Measurements from ENCODE around the gene UBR2. TPM values are rescaled to one million over a fixed set of nuclear protein-coding genes. Genes with fewer than 3 reads are reported as not detected.
"Not testable (repeated sequence)": the region's sequence is repeated elsewhere in the genome, so short reads cannot be mapped to it uniquely, and the experiment has no call there.

UBR2 gene
- total RNA-seq, 1 donor from 2014 or later: 30.0 TPM

DNA sequence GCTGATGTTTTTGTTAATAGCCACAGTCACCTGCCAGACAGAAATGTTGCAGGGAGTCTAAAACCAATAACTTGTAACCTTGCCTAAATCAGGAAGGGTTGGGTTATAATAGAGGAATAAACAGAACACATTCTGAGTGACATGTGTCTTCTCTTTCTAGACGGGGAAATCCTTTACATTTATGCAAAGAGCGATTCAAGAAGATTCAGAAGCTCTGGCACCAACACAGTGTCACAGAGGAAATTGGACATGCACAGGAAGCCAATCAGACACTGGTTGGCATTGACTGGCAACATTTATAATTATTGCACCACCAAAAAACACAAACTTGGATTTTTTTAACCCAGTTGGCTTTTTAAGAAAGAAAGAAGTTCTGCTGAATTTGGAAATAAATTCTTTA lies 127.0 kb downstream of the UBR2 start:
- intact Hi-C loops (cut with micrococcal nuclease): no loop called here

DNA sequence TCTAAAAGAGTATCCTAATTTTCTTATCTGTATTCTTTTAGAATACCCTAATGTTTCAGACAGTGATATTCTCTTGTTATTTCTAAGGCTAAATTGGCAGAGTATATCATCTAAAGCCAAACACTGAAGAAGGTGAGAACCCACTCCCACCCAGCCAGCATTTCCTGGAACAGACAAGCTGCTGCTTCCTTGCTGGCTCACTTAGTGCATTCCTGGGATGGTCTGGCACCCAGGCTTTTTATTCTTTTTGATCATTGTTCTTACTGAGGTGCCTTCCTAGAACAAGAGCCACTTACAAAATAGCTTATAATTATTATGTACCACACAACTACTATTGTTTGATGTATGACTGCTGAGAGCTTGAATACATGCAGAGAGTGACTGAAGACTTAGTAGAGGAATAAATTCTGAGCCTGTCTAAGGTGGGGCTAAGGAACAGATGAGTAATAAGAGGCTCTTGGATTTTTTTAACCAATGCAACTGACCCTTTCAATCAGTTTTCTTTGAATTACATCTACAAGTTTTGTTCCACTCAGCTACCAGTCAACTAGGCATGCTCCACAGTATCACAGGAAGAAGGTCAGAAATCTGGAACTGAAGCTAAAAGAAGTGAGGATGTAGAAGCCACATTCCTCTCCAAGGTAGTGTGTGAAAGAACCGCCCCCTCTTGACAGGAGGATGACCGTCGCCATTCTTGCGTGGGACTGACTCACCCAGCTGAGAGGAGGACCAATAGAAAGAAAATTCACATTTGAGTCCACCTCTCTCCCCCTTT lies 128.5 kb downstream of the UBR2 start:
- intact Hi-C loops (cut with micrococcal nuclease): loop anchor here (2.0 kb wide), 2 partner anchors 34 to 54 kb away; partner anchors contain the start of gene TBCC

GRCh38 chr6:42693725-42694323 lies 130.0 kb downstream of the UBR2 start:
- intact Hi-C loops (cut with micrococcal nuclease): loop anchor here (2.0 kb wide), 2 partner anchors 33 to 53 kb away; partner anchors contain the start of gene TBCC

DNA sequence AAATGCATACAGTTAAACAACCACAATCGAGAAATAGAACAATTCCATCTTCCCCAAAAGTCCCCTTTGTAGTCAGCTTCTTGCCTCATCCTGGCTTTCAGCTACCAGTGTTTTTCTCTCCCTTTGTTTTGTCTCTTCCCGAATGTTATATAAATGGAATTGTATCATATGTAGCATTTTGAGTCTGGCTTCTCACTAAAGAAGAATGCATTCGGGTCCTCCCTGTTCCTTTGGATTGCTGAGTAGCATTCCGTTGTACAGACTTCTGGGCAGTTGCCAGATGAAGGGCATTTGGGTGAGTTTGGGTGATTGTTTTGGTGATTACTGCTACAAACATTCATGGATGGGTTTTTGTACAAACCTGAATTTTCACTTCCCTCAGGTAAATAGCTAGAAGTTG lies 130.8 kb downstream of the UBR2 start:
- intact Hi-C loops (cut with micrococcal nuclease): no loop called here

DNA sequence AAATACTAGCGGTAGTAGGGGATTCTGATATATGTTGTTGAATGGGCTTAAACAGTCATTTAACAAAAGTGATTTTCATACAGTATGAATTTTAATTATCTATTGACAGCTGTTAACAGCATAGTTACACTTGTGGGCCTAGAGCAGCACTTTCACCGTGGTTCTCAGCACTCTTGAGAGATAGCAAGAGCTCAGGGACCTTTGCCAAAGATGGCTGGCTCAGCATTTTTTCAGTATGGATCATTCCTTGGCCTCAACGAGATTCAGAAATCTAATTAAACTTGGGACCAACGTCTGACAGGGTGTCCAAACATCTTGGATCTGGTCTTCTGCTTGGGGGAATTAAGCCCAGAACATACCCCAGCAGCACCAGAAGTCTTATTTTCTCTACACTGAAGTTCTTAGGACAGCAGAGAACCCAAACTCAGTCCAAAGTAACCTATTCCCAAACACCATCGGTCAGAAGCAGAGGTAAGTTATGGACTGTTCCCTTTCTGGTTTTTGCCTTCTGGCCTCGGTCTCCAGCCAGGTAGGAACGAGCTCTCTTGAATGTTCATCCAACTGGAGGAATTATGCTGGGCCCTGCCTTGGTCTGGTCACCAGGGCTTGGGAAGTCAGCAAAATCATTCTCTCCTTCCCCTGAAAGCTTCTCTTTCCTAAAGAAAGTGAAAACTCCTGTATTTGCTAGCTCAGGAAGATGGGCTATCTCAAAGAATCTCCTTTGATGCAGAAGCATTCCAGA lies 132.9 kb downstream of the UBR2 start:
- intact Hi-C loops (cut with micrococcal nuclease): no loop called here

GRCh38 chr6:42697268-42697655 lies 133.4 kb downstream of the UBR2 start:
- intact Hi-C loops (cut with micrococcal nuclease): no loop called here

DNA sequence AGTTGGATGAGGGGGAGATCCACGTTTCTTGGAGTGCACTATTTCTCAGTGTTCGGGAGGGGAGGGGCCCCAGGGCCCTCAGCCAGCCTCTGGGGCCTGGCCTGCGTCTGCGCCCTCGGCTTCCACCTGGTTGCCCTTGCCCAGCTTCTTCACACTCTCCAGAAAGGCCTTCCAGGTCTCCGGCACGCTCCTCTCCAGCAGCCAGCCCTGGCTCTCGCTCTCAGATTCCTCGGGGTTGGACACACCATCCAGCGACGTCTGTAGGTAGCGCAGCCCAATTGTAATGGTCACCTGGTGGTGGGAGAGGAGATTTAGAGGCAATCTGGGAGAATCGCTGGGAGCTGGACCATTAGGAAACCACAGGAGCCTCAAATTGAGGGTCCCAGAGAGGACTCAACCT lies 134.4 kb downstream of the UBR2 start:
- intact Hi-C loops (cut with micrococcal nuclease): no loop called here

DNA sequence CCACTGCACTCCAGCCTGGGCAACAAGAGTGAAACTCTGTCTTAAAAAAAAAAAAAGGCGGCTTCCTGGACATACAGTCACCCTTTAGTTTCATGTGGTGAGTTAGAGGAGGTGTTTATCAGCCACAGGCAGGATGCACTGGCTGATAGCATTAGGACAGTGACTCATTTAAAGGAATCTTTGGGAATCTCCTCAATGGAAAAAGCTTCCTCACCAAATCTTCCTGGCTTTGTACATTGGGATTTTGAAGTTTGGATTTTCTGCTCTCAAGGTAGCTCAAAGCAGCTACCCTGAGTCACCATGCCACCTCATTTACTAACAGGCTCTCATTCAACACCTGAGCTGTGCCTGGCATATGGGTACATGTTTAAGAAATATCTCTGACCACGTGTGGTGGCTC lies 138.4 kb downstream of the UBR2 start:
- intact Hi-C loops (cut with micrococcal nuclease): no loop called here

- intact Hi-C loops (cut with micrococcal nuclease): not testable (repeated sequence)
Measured at GRCh38 chr6:42702786-42703185, 139.0 kb downstream of the UBR2 start.

DNA sequence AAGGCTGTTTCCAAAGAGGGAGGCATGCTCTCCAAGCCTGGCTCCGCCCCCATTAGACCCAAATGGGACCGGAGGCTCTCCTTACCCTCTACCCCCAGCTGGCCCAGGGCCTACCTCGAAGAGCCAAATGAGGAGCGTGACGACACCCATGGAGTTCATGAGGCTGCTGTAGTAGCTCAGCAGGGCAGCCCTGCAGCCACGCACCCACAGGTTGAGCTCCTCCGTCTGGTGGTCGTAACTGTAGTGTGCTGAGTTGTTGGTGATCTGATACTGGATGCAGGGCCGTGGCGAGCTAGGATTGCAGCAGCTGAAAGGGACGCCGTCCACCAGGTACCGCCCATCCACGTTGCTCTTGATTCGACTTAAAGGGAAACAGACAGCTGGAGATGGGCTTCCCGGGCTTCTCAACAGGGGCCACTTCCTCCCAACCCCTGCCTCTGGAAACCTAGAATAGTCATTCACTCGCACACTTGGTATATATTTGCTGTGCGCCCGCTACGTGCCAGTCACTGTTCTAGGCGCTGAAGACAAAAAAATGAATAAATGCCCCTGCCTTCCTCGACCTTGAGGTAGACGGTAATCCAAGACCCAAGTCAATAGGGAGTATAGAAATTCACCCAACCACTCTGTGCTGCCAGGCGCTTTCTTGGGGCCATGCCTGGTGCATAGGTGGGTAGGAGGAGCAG lies 140.6 kb downstream of the UBR2 start:
- intact Hi-C loops (cut with micrococcal nuclease): no loop called here

DNA sequence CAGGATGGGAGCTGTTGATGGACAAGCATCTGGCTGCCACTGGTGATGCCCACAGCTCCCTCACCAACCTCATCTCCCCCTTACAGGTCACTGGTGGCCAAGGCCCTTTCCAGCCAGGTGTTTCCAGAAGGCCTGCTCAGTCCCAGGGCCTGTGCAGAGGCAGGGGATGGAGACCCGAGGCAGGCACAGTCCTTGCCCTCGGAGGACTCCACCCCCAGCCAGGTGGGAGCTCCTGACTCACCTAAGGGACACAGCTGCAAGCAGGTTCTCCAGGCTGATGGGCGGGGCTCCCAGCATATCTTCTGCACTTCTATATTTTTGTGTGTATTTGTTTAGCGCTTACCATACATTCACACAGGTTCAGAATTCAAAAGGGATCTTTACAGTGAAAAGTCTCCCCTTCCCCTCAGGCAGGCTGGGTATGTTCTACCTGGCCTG lies 141.1 kb downstream of the UBR2 start:
- intact Hi-C loops (cut with micrococcal nuclease): no loop called here

- intact Hi-C loops (cut with micrococcal nuclease): no loop called here
Measured at GRCh38 chr6:42707595-42707994, 143.8 kb downstream of the UBR2 start.

DNA sequence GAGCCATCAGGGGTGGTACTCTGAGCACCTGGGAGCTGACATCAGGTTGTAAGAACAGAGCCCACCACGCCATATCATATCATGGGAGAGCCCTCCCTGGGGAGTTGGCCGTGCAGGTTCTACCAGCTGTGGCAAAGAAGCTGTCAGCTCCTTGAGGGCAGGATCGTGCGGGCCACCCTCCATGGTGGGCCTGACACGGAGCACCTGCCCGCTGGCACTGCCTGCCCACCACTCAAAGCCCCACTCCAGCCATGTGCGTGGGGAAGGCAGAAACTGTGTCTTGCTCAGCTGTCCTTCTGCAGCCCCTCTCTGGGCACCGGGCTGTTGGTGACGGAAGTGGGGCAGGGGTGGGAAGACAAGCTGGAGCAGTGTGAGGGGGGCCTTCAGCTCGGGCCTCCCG lies 144.3 kb downstream of the UBR2 start:
- intact Hi-C loops (cut with micrococcal nuclease): no loop called here

DNA sequence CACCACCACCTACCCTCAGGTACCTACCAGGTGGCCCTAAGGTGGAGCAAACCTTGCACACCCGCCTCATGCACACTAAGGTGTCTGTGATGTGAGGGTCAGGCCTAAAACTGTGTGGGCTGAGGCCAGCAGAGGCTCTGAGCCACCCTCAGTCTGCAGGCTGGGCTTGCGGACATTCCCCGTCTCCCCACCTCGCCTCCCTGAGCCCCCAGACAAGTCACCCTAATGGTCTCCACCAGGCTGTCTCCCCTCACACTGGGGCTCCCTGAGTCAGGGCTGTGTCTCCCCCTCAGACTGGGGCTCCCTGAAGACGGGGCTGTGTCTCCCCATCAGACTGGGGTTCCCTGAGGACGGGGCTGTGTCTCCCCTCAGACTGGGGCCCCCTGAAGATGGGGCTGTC lies 146.0 kb downstream of the UBR2 start:
- intact Hi-C loops (cut with micrococcal nuclease): no loop called here

GRCh38 chr6:42710316-42710715 lies 146.5 kb downstream of the UBR2 start:
- intact Hi-C loops (cut with micrococcal nuclease): no loop called here

GRCh38 chr6:42711930-42712329 lies 148.1 kb downstream of the UBR2 start:
- intact Hi-C loops (cut with micrococcal nuclease): no loop called here

DNA sequence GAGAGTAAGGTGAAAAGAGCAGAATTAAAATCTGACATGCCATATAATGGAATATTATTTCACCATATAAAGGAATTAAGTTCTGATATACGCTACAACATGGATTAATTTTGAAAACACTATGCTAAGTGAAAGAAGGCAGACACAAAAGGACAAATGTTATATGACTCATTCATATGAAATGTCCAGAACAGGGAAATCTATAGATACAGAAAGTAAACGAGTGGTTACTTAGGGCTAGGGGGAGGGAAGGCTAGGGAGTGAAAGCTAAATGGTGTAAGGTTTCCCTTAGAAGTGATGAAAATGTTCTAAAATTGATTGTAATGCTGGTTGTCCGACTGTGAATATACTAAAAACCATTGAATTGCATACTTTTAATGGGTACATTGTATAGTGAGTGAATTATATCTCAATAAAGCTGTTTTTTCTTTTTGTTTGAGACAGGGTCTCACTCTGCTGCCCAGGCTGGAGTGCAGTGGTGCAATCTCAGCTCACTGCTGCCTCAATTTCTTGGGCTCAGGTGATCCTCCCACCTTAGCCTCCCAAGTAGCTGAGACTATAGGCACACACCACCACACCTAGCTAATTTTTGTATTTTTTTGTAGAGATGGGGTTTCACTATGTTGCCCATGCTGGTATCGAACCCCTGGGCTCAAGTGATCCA lies 150.4 kb downstream of the UBR2 start:
- intact Hi-C loops (cut with micrococcal nuclease): no loop called here

DNA sequence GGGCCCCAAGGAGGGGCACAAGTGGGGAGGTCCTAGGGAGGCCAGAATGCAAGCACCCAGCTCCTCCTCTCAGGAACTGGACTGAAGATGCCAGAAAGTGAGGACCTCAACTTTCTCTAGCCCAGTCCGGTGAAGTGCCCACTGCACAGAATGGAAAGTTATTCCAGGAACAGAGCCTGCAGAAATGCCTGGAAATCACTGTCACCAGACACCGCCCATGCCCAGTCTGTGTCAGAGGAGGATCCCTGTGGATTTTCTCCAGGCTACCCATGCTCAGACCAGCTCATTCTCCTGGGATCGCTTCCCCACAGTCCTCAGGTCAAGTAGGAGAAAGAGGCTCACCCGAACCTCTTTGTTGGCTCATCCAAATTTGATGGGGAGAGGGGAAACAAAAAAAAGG lies 152.0 kb downstream of the UBR2 start:
- intact Hi-C loops (cut with micrococcal nuclease): no loop called here

- intact Hi-C loops (cut with micrococcal nuclease): no loop called here
Measured at GRCh38 chr6:42720739-42721138, 156.9 kb downstream of the UBR2 start.

GRCh38 chr6:42722497-42722896 lies 158.7 kb downstream of the UBR2 start, which contains the start of gene PRPH2:
Gene PRPH2 (minus strand): TSS chr6:42722597. CDS start chr6:42722334, 263 bp downstream.
- intact Hi-C loops (cut with micrococcal nuclease): no loop called here

DNA sequence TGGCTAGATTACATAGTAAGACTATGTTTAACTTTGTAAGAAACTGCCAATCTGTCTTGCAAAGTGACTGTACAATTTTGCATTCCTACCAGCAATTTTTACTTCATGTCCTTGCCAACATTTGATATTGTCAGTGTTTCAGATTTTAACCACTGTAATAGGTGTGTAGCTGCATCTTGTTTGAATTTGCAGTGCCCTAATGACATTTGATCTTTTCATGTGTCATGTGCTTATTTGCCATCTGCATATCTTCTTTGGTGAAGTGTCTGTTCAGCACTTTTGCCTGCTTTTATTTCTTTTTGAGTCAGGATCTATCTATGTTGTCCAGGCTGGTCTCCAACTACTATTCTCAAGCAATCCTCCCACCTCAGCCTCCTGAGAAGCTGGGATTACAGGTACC lies 161.0 kb downstream of the UBR2 start:
- intact Hi-C loops (cut with micrococcal nuclease): loop anchor here (5.0 kb wide), 3 partner anchors 57 to 167 kb away; partner anchors contain the start of gene BICRAL
